Urinary bladder (tissue), 4 donors: ENCODE results near the gene ADAM23. TPM values are rescaled to one million over a fixed set of nuclear protein-coding genes. Genes with fewer than 3 reads are reported as not detected.
A peak's percentile ranks its signal among the peaks of the same experiment; 100 is the strongest.
"Not testable (repeated sequence)": the region's sequence is repeated elsewhere in the genome, so short reads cannot be mapped to it uniquely, and the experiment has no call there.

Source experiments
- DNase-seq: peaks from one replicate; pipeline ENCODE4 v3.0.0-alpha.2; 2015; ENCODE audit errors: extremely low spot score
- H3K27ac ChIP-seq: one replicate; pipeline ENCODE4 v1.5.1; 2013; ENCODE audit warnings: low read depth, mild to moderate bottlenecking, moderate library complexity
- H3K36me3 ChIP-seq: one replicate; pipeline ENCODE4 v1.6.1; 2013; ENCODE audit warnings: mild to moderate bottlenecking, moderate library complexity; ENCODE audit not compliant: insufficient read depth
- H3K4me1 ChIP-seq: one replicate; pipeline ENCODE4 v1.6.1; 2013; ENCODE audit warnings: mild to moderate bottlenecking, moderate library complexity; ENCODE audit not compliant: insufficient read depth
- H3K4me3 ChIP-seq: one replicate; pipeline ENCODE4 v1.5.1; 2013; ENCODE audit warnings: low read depth, low read length
- WGBS: extraction: QIAGEN DNeasy Blood & Tissue Kit; methylation state at CpG from one replicate; pipeline ENCODE4 v1.1.7; 2013; 5-methylcytosine and 5-hydroxymethylcytosine counted together
- polyA plus RNA-seq: library from polyadenylated mRNA; stranded (reverse); fragments of 200-250 nt; gene quantifications from one replicate; pipeline ENCODE4 v1.2.3, GENCODE V29; 2013
- total RNA-seq: library from RNA; depleted of rRNA; stranded (reverse); fragments of >200 nt; gene quantifications from one replicate; pipeline ENCODE4 v1.2.3, GENCODE V29; 2014
- donor health status: healthy with polysubstance abuse.
- donor health status: healthy.

Gene ADAM23
- total RNA-seq (7.4 TPM), polyA plus RNA-seq (2.4 TPM)

DNA sequence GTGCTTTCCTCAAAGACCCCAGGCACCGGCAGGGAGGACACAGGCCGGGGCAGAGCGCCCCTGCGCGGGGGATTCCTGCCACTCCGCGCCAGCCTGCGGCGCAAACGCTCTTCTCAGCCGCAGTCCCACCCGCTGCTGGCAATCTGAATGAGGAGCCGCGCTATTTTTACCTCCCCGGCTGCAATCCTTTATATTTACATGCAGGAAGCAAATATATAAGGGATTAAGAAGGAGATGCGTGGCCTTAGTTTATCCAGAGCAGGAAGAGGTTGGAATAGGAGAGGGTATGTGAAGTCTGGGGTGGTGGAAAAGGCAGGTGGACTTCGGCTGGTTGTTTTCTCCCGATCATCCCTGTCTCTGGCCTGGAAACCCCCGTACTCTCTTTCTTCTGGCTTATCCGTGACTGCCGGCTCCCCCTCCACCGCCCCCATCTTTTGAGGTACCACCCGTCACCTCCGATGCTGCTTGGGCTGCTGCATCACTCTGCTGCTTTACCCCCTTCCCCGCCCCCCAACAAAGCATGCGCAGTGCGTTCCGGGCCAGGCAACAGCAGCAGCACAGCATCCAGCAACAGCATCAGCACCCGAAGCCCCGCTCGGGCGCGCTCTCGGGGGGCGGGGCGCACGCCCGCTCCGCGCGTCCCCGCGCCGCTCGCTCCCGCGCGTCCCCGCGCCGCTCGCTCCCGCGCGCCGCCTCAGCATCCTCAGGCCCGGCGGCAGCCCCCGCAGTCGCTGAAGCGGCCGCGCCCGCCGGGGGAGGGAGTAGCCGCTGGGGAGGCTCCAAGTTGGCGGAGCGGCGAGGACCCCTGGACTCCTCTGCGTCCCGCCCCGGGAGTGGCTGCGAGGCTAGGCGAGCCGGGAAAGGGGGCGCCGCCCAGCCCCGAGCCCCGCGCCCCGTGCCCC is at the start of gene ADAM23:
TSS of gene ADAM23 (plus strand) at position 700 of the 902 bp plus-strand sequence. CDS start 335 bp downstream, outside the sequence.
- no peaks in the 10 kb centered on the region for H3K4me1 ChIP-seq
- H3K4me3 ChIP-seq = peak within 1 kb of the TSS; percentile 63
- H3K27ac ChIP-seq = no peak within 1 kb of the TSS
- peak; percentile 32 for DNase-seq
- H3K36me3 ChIP-seq = no peaks in the 10 kb centered on the region
- under 1% methylated on average over 80 of the region's 81 CpGs for WGBS

GRCh38 chr2:206396211-206396610 is 47.1 kb upstream of the ADAM23 start:
- Histone ChIP-seq H3K27ac (no peak overlapping the region), H3K36me3 (no peaks in the 10 kb centered on the region), H3K4me3 (no peak overlapping the region), H3K4me1 (no peaks in the 10 kb centered on the region)
- 57% methylated on average over 7 of the region's 7 CpGs for WGBS
- DNase-seq = no peak

- not testable (repeated sequence) for H3K4me1 ChIP-seq, H3K4me3 ChIP-seq, H3K36me3 ChIP-seq, H3K27ac ChIP-seq, DNase-seq
- WGBS = 82% methylated on average over 6 of the region's 6 CpGs
Observed at GRCh38 chr2:206402956-206403569, 40.3 kb upstream of the ADAM23 start.

DNA sequence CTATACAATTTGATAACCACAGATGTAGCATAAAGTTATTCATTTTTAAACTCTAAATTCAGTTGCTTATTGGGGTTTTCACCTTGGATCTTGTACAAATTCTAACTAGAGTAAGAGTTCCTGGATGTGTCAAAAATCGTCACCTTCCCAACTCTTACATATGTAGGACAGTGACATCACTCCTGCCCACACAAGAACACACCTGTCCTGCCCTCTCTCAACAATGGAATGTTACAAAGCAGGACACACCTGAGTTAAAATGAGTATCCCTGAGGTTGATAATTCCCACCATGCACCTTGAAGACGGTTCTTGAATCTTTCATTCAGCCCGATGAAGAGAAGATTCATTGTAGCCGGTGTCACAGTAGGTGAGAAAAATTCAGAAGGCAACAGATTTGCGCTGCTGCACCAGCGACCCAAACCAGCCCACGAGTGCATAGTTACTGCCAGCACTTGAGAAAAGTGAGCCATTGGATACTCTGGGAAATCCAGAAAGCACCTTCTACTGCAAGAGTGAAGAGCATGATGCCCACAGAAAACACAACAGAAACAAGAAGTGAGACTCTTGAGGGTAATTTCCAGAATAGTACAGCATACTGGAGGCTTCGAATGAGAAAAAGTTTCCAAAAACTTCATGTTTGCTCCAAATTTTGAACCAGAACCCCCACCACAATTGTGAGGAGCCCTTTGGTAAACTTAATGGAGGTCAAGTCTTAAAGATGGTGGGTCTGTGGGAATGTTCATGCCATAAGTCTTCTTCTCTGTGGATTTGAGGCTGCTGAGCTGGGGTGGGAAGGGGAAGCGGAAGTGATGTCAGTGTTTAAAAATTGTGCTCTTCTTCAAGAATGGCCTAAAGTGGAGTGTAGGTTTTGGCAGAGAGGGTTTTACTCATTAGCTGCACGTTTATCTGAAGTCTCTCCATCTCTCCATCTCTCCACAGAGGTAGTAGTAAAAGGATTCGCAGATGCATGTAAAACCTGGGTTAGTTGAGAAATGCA is 34.7 kb upstream of the ADAM23 start:
- Histone ChIP-seq H3K4me3 (no peak overlapping the region), H3K4me1 (no peaks in the 10 kb centered on the region), H3K27ac (no peak overlapping the region), H3K36me3 (no peaks in the 10 kb centered on the region)
- 88% methylated on average over 11 of the region's 11 CpGs for WGBS
- DNase-seq = no peak

- Histone ChIP-seq H3K4me3 (no peak overlapping the region), H3K4me1 (no peaks in the 10 kb centered on the region), H3K36me3 (no peaks in the 10 kb centered on the region), H3K27ac (no peak overlapping the region)
- 97% methylated on average over 26 of the region's 26 CpGs for WGBS
- no peak for DNase-seq
Observed at GRCh38 chr2:206410714-206411113, 32.6 kb upstream of the ADAM23 start.

DNA sequence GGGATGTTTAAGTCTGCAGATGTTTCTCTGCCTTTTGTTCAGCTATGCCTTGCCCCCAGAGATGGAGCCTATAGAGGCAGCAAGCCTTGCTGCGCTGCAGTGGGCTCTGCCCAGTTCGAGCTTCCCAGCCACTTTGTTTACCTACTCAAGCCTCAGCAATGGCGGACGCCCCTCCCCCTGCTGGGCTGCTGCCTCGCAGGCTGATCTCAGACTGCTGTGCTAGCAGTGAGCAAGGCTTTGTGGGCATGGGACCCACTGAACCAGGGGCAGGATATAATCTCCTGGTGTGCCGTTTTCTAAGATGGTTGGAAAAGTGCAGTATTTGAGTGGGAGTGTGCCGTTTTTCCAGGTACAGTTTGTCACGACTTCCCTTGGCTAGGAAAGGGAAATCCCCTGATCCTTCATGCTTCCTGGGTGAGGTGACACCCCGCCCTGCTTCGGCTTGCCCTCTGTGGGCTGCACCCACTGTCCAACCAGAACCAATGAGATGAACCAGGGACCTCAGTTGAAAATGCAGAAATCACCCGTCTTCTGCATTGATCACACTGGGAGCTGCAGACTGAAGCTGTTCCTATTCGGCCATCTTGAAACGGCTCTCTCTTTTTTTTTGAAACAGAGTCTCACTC is 27.6 kb upstream of the ADAM23 start:
- DNase-seq = no peak
- 85% methylated on average over 13 of the region's 13 CpGs for WGBS
- no peaks in the 10 kb centered on the region for H3K4me1 ChIP-seq

DNA sequence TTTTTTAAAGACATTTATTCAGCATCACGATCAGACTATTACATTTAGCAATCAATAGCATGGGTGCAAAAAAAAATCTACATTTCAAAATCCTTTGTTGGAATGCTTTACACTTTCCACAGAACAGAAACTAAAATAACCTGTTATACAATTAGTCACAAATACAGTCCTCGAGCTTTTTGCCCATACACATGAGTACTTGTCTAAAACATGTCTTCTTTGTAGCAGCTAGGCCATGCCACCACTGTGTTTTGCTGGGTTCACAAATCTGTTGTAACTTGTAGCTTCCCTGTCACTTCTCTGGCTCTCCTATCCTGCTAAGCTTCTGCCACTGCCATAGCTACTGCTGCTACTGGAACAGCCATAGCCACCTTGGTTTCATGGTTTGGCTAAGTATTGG is 24.4 kb upstream of the ADAM23 start:
- Histone ChIP-seq H3K27ac (no peak overlapping the region), H3K4me3 (no peak overlapping the region), H3K4me1 (no peaks in the 10 kb centered on the region), H3K36me3 (no peaks in the 10 kb centered on the region)
- no peak for DNase-seq
- 81% methylated on average over 2 of the region's 2 CpGs for WGBS

More for the DNA sequence above, 27.6 kb upstream of the ADAM23 start:
- no peak overlapping the region for H3K27ac ChIP-seq
- H3K4me3 ChIP-seq = no peak overlapping the region
- H3K36me3 ChIP-seq = no peaks in the 10 kb centered on the region

- DNase-seq = no peak
- no peak overlapping the region for H3K27ac ChIP-seq
- no peaks in the 10 kb centered on the region for H3K36me3 ChIP-seq
- WGBS = 88% methylated on average over 3 of the region's 3 CpGs
- no peak overlapping the region for H3K4me3 ChIP-seq
- H3K4me1 ChIP-seq = no peaks in the 10 kb centered on the region
Observed at GRCh38 chr2:206420721-206421120, 22.6 kb upstream of the ADAM23 start.

GRCh38 chr2:206422493-206422892 is 20.8 kb upstream of the ADAM23 start:
- DNase-seq = no peak
- Histone ChIP-seq H3K4me1 (no peaks in the 10 kb centered on the region), H3K27ac (no peak overlapping the region), H3K36me3 (no peaks in the 10 kb centered on the region), H3K4me3 (no peak overlapping the region)

GRCh38 chr2:206423147-206423546 is 20.2 kb upstream of the ADAM23 start:
- no peaks in the 10 kb centered on the region for H3K4me1 ChIP-seq
- no peak for DNase-seq
- H3K27ac ChIP-seq = no peak overlapping the region
- H3K4me3 ChIP-seq = no peak overlapping the region
- 68% methylated on average over 2 of the region's 2 CpGs for WGBS
- no peaks in the 10 kb centered on the region for H3K36me3 ChIP-seq

GRCh38 chr2:206424134-206424533 is 19.2 kb upstream of the ADAM23 start:
- no peak overlapping the region for H3K27ac ChIP-seq
- no peaks in the 10 kb centered on the region for H3K36me3 ChIP-seq
- no peak for DNase-seq
- no peak overlapping the region for H3K4me3 ChIP-seq
- WGBS = 25% methylated on average over 3 of the region's 3 CpGs
- H3K4me1 ChIP-seq = no peaks in the 10 kb centered on the region

DNA sequence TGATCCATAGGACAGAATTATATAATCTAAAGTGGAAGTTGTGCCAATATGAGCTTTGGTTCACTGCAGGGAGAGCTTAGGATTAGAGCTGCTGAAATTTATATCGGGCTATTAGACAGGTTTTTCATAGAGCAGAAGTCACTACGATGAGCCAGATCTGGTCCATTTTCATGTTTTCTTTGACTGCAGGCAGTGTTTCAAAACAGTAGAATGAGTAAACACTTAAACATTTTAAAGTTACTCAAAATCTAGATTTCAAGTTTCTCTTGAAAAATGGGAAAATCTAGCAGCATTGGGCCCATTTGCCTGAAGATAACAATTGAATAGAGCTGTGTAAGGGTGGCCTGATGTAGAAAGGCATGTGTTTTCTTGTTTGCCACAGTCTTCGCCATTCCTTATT is 14.5 kb upstream of the ADAM23 start:
- Histone ChIP-seq H3K4me1 (no peaks in the 10 kb centered on the region), H3K36me3 (no peaks in the 10 kb centered on the region), H3K4me3 (no peak overlapping the region), H3K27ac (no peak overlapping the region)
- 71% methylated on average over 3 of the region's 3 CpGs for WGBS
- DNase-seq = no peak

DNA sequence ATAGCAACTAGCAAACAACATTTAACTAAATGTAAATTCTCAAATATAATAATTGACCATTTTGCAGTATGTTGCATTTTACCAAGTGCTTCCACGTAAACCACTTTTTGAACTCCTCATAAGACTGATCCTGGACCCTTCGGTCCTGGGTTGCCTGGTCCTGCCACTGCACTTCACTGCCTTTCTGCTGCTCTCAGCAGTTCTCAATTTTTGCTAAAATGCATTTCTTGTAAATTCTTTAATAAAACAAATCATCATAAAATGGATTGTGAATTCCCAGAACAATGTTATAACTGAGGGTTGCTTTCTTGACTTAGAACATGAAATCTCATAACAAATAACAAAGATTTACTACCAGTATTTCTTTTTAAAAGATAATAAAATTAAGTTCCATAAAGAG is 12.9 kb upstream of the ADAM23 start:
- no peak for DNase-seq
- Histone ChIP-seq H3K4me3 (no peak overlapping the region), H3K4me1 (no peaks in the 10 kb centered on the region), H3K27ac (no peak overlapping the region), H3K36me3 (no peaks in the 10 kb centered on the region)
- 88% methylated on average over 2 of the region's 2 CpGs for WGBS
